ENCODE measurements around the gene TMEM184A. TPM values are rescaled to one million over a fixed set of nuclear protein-coding genes. Genes with fewer than 3 reads are reported as not detected.

The TMEM184A gene
- total and polyA plus RNA-seq, 2 of the 13 experiments (the other 11 are each of a cell fraction or from before 2014, with no cell fraction given) = 9.5 to 20.4 TPM

DNA sequence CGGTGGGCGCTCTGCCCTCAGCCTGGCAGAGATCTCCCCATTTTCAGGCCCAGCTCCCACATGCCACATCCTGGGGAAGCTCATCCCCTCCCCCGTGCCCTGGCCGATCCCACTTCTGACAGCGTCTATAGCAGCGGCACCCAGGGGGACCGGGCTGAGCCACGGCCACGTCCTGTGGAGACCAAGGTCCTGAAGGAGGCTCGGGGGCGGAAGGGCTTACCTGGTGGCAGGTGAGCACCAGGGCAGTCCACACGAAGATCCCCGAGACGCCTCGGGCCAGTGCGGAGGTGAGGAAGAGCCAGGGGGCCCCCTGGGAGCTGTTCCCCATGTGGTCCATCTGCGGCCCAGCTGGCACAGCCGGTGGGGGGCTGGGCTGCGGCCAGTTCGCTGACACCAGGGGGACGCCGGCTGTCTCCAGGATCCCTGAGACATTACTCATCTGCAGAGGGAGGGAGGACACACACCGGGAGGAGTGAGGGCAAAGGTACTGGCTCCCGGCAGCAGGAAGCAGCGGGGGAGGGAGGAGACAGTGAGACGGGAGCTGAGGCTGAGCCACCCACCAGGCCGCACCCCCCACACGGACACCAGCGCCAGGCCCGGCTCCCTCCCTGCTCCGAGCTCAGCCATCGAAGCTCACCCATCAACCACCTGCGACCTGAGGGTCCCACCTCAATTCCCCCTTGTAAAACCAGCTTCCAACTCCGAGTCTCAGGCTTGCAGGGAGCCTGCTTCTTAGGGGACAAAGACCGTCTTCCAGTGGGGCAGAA is 776 bp downstream of the TMEM184A start (continued):
- TF ChIP-seq HOXD1 (CRISPR knock-in tag; IDR thresholded peaks at IDR 0.05) (no peak), NCOA5 (CRISPR knock-in tag; IDR thresholded peaks at IDR 0.05) (no peak), ZNF570 (CRISPR knock-in tag; IDR thresholded peaks at IDR 0.05; ENCODE audit: borderline replicate concordance) (no peak), MIER2 (CRISPR knock-in tag; IDR thresholded peaks at IDR 0.05) (no peak; the same call in 1 of the 2 replicates), NFE2L2 (IDR thresholded peaks at IDR 0.05; ENCODE audit: low read length) (no peak), NFKBIZ (CRISPR knock-in tag; IDR thresholded peaks at IDR 0.05) (0 out of 2 replicates have a peak, but pooled peaks have one; percentile 12), ZNF431 (CRISPR knock-in tag; IDR thresholded peaks at IDR 0.05; ENCODE audit: borderline replicate concordance, low read depth) (no peak), NONO (IDR thresholded peaks at IDR 0.05) (no peak), NONO (CRISPR knock-in tag; conservative IDR thresholded peaks at IDR 0.05) (peak; percentile 46), ZNF709 (CRISPR knock-in tag; IDR thresholded peaks at IDR 0.05) (no peak; the same call in 1 of the 2 replicates), ZBTB1 (CRISPR knock-in tag; IDR thresholded peaks at IDR 0.05; ENCODE audit: borderline replicate concordance) (no peak), ZNF30 (CRISPR knock-in tag; IDR thresholded peaks at IDR 0.05) (no peak), RORA (CRISPR knock-in tag; IDR thresholded peaks at IDR 0.05) (no peak), ZFX (CRISPR knock-in tag; IDR thresholded peaks at IDR 0.05; ENCODE audit: low read depth) (no peak)
- TF ChIP-seq, protein P1, sequence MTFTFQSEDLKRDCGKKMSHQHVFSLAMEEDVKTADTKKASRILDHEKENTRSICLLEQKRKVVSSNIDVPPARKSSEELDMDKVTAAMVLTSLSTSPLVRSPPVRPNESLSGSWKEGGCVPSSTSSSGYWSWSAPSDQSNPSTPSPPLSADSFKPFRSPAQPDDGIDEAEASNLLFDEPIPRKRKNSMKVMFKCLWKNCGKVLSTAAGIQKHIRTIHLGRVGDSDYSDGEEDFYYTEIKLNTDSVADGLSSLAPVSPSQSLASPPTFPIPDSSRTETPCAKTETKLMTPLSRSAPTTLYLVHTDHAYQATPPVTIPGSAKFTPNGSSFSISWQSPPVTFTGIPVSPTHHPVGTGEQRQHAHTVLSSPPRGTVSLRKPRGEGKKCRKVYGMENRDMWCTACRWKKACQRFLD (CRISPR knock-in tag; IDR thresholded peaks at IDR 0.05; ENCODE audit: borderline replicate concordance) = no peak
- TF ChIP-seq, protein P2, sequence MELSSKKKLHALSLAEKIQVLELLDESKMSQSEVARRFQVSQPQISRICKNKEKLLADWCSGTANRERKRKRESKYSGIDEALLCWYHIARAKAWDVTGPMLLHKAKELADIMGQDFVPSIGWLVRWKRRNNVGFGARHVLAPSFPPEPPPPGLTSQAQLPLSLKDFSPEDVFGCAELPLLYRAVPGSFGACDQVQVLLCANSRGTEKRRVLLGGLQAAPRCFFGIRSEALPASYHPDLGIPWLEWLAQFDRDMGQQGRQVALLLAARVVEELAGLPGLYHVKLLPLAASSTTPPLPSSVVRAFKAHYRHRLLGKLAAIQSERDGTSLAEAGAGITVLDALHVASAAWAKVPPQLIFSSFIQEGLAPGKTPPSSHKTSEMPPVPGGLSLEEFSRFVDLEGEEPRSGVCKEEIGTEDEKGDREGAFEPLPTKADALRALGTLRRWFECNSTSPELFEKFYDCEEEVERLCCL (CRISPR knock-in tag; IDR thresholded peaks at IDR 0.05; ENCODE audit: borderline replicate concordance) = peak; percentile 24; the same call in 1 of the 2 replicates
- TF ChIP-seq, protein P3, sequence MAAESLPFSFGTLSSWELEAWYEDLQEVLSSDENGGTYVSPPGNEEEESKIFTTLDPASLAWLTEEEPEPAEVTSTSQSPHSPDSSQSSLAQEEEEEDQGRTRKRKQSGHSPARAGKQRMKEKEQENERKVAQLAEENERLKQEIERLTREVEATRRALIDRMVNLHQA (CRISPR knock-in tag; IDR thresholded peaks at IDR 0.05) = no peak
- TF ChIP-seq, protein P4, sequence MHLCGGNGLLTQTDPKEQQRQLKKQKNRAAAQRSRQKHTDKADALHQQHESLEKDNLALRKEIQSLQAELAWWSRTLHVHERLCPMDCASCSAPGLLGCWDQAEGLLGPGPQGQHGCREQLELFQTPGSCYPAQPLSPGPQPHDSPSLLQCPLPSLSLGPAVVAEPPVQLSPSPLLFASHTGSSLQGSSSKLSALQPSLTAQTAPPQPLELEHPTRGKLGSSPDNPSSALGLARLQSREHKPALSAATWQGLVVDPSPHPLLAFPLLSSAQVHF (CRISPR knock-in tag; IDR thresholded peaks at IDR 0.05) = peak; percentile 45; the same call in 1 of the 2 replicates
- TF ChIP-seq, protein P5, sequence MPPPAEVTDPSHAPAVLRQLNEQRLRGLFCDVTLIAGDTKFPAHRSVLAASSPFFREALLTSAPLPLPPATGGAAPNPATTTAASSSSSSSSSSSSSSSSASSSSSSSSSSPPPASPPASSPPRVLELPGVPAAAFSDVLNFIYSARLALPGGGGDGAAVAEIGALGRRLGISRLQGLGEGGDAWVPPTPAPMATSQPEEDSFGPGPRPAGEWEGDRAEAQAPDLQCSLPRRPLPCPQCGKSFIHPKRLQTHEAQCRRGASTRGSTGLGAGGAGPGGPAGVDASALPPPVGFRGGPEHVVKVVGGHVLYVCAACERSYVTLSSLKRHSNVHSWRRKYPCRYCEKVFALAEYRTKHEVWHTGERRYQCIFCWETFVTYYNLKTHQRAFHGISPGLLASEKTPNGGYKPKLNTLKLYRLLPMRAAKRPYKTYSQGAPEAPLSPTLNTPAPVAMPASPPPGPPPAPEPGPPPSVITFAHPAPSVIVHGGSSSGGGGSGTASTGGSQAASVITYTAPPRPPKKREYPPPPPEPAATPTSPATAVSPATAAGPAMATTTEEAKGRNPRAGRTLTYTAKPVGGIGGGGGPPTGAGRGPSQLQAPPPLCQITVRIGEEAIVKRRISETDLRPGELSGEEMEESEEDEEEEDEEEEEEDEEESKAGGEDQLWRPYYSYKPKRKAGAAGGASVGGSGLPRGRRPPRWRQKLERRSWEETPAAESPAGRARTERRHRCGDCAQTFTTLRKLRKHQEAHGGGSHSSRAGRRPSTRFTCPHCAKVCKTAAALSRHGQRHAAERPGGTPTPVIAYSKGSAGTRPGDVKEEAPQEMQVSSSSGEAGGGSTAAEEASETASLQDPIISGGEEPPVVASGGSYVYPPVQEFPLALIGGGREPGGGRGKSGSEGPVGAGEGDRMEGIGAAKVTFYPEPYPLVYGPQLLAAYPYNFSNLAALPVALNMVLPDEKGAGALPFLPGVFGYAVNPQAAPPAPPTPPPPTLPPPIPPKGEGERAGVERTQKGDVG (CRISPR knock-in tag; IDR thresholded peaks at IDR 0.05; ENCODE audit: borderline replicate concordance) = no peak

Measured in HepG2 (cell line).